HEK293 (cell line): ENCODE data around the gene TOMM6.
A peak's percentile ranks its signal among the peaks of the same experiment; 100 is the strongest.

Experiments
- GLI2 ChIP-seq: fragments of 450-650 bp; formaldehyde crosslinking; IDR thresholded peaks from 2 replicates; pipeline ENCODE4; 2017; ENCODE audit warnings: missing biosample characterization, missing genetic modification characterization, low read depth, borderline replicate concordance
- HOXA7 ChIP-seq: sonication (generic); formaldehyde crosslinking; IDR thresholded peaks from 2 replicates; pipeline ENCODE4 v1.8.1; 2022; ENCODE audit warnings: missing genetic modification reagents, borderline replicate concordance
- HOXC10 ChIP-seq: sonication (generic); formaldehyde crosslinking; IDR thresholded peaks from 2 replicates; pipeline ENCODE4 v1.8.1; 2023; ENCODE audit warnings: mild to moderate bottlenecking, missing genetic modification reagents
- KLF1 ChIP-seq: fragments of 450-650 bp; formaldehyde crosslinking; IDR thresholded peaks from 2 replicates; pipeline ENCODE4 v1.5.1; 2016; ENCODE audit warnings: missing biosample characterization, missing genetic modification characterization
- KLF17 ChIP-seq: fragments of 450-650 bp; formaldehyde crosslinking; IDR thresholded peaks from 2 replicates; pipeline ENCODE4 v1.5.1; 2016; ENCODE audit warnings: missing biosample characterization, missing genetic modification characterization
- KLF9 ChIP-seq: fragments of 450-650 bp; formaldehyde crosslinking; IDR thresholded peaks from 2 replicates; pipeline ENCODE4 v1.5.1; 2016; ENCODE audit warnings: missing biosample characterization, missing genetic modification characterization, low read depth
- MZF1 ChIP-seq: fragments of 450-650 bp; formaldehyde crosslinking; IDR thresholded peaks from 2 replicates; pipeline ENCODE4 v1.5.1; 2017; ENCODE audit warnings: missing biosample characterization, missing genetic modification characterization, borderline replicate concordance
- OSR2 ChIP-seq: fragments of 450-650 bp; formaldehyde crosslinking; IDR thresholded peaks from 2 replicates; pipeline ENCODE4 v1.5.1; 2016; ENCODE audit warnings: missing biosample characterization, missing genetic modification characterization
- PRDM1 ChIP-seq: fragments of 450-650 bp; formaldehyde crosslinking; IDR thresholded peaks from 2 replicates; pipeline ENCODE4; 2016; ENCODE audit warnings: missing biosample characterization, missing genetic modification characterization
- TCF7L2 ChIP-seq: IDR thresholded peaks from 2 replicates; pipeline ENCODE4 v1.6.1; 2011; ENCODE audit warnings: low read depth, mild to moderate bottlenecking, inconsistent platforms, low read length, moderate library complexity, borderline replicate concordance
- ZBTB7A ChIP-seq: fragments of 450-650 bp; formaldehyde crosslinking; IDR thresholded peaks from 2 replicates; pipeline ENCODE4 v1.5.1; 2016; ENCODE audit warnings: low read depth, missing biosample characterization, missing genetic modification characterization
- ZIC2 ChIP-seq: fragments of 450-650 bp; formaldehyde crosslinking; IDR thresholded peaks from 2 replicates; pipeline ENCODE4 v1.5.1; 2016; ENCODE audit warnings: missing biosample characterization, missing genetic modification characterization
- ZNF114 ChIP-seq: fragments of 450-650 bp; formaldehyde crosslinking; IDR thresholded peaks from 2 replicates; pipeline ENCODE4 v1.5.0; 2017; ENCODE audit warnings: missing biosample characterization, missing genetic modification characterization
- ZNF138 ChIP-seq: fragments of 450-650 bp; formaldehyde crosslinking; IDR thresholded peaks from 2 replicates; pipeline ENCODE4 v1.5.1; 2016; ENCODE audit warnings: missing biosample characterization, missing genetic modification characterization, borderline replicate concordance
- ZNF16 ChIP-seq: fragments of 450-650 bp; formaldehyde crosslinking; IDR thresholded peaks from 2 replicates; pipeline ENCODE4 v1.5.1; 2016; ENCODE audit warnings: low read depth, missing biosample characterization, missing genetic modification characterization
- ZNF169 ChIP-seq: fragments of 450-650 bp; formaldehyde crosslinking; IDR thresholded peaks from 2 replicates; pipeline ENCODE4 v1.5.1; 2016; ENCODE audit warnings: missing biosample characterization, missing genetic modification characterization
- ZNF23 ChIP-seq: fragments of 450-650 bp; formaldehyde crosslinking; IDR thresholded peaks from 2 replicates; pipeline ENCODE4 v1.5.1; 2016; ENCODE audit warnings: missing biosample characterization, missing genetic modification characterization, borderline replicate concordance
- ZNF354C ChIP-seq: fragments of 450-650 bp; formaldehyde crosslinking; IDR thresholded peaks from 2 replicates; pipeline ENCODE4 v1.5.1; 2016; ENCODE audit warnings: missing biosample characterization, missing genetic modification characterization, low read depth, borderline replicate concordance
- ZNF530 ChIP-seq: fragments of 450-650 bp; formaldehyde crosslinking; IDR thresholded peaks from 2 replicates; pipeline ENCODE4 v1.5.1; 2016; ENCODE audit warnings: low read depth, missing biosample characterization, missing genetic modification characterization
- ZNF548 ChIP-seq: fragments of 450-650 bp; formaldehyde crosslinking; IDR thresholded peaks from 2 replicates; pipeline ENCODE4 v1.5.1; 2016; ENCODE audit warnings: missing biosample characterization, missing genetic modification characterization
- ZNF610 ChIP-seq: fragments of 450-650 bp; formaldehyde crosslinking; IDR thresholded peaks from 2 replicates; pipeline ENCODE4 v1.5.1; 2016; ENCODE audit warnings: missing biosample characterization, missing genetic modification characterization, borderline replicate concordance
- ZNF660 ChIP-seq: fragments of 450-650 bp; IDR thresholded peaks from 2 replicates; pipeline ENCODE4 v1.5.1; 2018; ENCODE audit warnings: missing biosample characterization, mild to moderate bottlenecking, missing genetic modification characterization
- ZNF791 ChIP-seq: fragments of 450-650 bp; formaldehyde crosslinking; IDR thresholded peaks from 2 replicates; pipeline ENCODE4 v1.5.1; 2016; ENCODE audit warnings: missing biosample characterization, missing genetic modification characterization
- TF ChIP-seq, protein P1 (sequence below): fragments of 450-650 bp; formaldehyde crosslinking; IDR thresholded peaks from 2 replicates; pipeline ENCODE4 v1.5.1; 2016; ENCODE audit warnings: missing biosample characterization, missing genetic modification characterization
- TF ChIP-seq, protein P2 (sequence below): IDR thresholded peaks from 2 replicates; pipeline ENCODE4 v1.6.1; 2011; ENCODE audit warnings: mild to moderate bottlenecking, low read depth, low read length, borderline replicate concordance
- TF ChIP-seq, protein P3 (sequence below): fragments of 450-650 bp; formaldehyde crosslinking; IDR thresholded peaks from 2 replicates; pipeline ENCODE4 v1.5.1; 2017; ENCODE audit warnings: missing biosample characterization, missing genetic modification characterization
- TF ChIP-seq, protein P4 (sequence below): fragments of 450-650 bp; formaldehyde crosslinking; IDR thresholded peaks from 2 replicates; pipeline ENCODE4 v1.5.1; 2016; ENCODE audit warnings: missing biosample characterization, missing genetic modification characterization
- TF ChIP-seq, protein P5 (sequence below): fragments of 450-650 bp; formaldehyde crosslinking; IDR thresholded peaks from 2 replicates; pipeline ENCODE4 v1.5.1; 2016; ENCODE audit warnings: missing biosample characterization, missing genetic modification characterization

The TOMM6 gene

DNA sequence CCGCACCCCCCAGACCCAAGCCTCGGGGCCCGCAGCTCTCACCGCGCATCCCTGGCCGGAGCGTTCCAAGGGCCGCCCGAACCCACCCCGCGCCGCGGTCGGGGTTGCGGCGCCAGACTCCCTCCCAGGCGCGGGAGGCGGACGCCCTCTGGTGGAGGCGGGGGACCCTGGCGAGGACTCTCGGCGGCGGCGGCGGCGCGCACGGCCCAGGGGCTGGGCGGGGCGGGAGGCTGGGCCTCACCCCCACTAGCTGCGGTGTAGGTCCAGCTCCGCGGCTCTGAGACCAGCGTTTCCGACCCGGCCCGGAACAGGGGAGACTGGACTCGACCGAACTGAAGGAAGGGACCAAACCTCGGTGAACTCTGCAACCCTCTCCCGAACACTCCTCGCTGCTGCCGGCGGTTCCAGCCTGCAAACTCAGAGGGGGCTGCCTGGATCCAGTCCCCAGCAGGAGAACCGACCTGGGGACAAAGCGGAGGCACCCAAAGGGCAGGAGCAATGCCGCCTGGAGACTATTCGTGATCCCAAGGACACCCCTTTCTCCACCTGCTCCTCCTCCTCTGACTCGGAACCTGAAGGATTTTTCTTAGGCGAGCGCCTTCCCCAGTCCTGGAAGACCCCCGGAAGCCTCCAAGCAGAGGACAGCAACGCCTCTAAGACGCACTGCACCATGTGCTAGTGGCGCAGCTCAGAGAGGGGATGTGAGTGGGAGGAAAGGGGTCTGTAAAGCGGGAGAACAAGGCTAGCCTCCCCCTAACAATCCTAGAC is 859 bp upstream of the TOMM6 start (continued):
- TF ChIP-seq, protein P1, sequence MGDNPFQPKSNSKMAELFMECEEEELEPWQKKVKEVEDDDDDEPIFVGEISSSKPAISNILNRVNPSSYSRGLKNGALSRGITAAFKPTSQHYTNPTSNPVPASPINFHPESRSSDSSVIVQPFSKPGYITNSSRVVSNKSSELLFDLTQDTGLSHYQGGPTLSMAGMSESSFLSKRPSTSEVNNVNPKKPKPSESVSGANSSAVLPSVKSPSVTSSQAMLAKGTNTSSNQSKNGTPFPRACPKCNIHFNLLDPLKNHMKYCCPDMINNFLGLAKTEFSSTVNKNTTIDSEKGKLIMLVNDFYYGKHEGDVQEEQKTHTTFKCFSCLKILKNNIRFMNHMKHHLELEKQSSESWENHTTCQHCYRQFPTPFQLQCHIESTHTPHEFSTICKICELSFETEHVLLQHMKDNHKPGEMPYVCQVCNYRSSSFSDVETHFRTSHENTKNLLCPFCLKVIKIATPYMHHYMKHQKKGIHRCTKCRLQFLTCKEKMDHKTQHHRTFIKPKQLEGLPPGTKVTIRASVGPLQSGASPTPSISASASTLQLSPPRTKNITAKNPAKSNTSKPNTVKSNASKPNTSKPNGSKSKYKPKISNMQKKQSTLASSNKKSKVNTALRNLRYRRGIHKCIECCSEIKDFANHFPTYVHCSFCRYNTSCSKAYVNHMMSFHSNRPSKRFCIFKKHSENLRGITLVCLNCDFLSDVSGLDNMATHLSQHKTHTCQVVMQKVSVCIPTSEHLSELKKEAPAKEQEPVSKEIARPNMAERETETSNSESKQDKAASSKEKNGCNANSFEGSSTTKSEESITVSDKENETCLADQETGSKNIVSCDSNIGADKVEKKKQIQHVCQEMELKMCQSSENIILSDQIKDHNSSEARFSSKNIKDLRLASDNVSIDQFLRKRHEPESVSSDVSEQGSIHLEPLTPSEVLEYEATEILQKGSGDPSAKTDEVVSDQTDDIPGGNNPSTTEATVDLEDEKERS (tag by site-specific recombination): no peak
- TF ChIP-seq ZNF138 (tag by site-specific recombination) (no peak), ZNF548 (tag by site-specific recombination) (no peak), ZNF114 (tag by site-specific recombination) (no peak), ZIC2 (tag by site-specific recombination) (0 out of 2 replicates have a peak, but pooled peaks have one; percentile 17), MZF1 (tag by site-specific recombination) (no peak), ZNF791 (tag by site-specific recombination) (no peak), ZNF23 (tag by site-specific recombination) (no peak), ZBTB7A (no peak), ZNF169 (tag by site-specific recombination) (no peak), HOXA7 (CRISPR knock-in tag) (no peak), ZNF530 (no peak), ZNF16 (tag by site-specific recombination) (no peak), ZNF354C (tag by site-specific recombination) (no peak), OSR2 (tag by site-specific recombination) (no peak), PRDM1 (tag by site-specific recombination) (no peak), HOXC10 (CRISPR knock-in tag) (0 out of 2 replicates have a peak, but pooled peaks have one; percentile 90), GLI2 (no peak), KLF9 (tag by site-specific recombination) (peak; percentile 89), TCF7L2 (no peak), ZNF610 (no peak), KLF1 (tag by site-specific recombination) (peak; percentile 63), KLF17 (tag by site-specific recombination) (no peak; the same call in 1 of the 2 replicates), ZNF660 (tag by site-specific recombination) (peak; percentile 84)
- TF ChIP-seq, protein P2, sequence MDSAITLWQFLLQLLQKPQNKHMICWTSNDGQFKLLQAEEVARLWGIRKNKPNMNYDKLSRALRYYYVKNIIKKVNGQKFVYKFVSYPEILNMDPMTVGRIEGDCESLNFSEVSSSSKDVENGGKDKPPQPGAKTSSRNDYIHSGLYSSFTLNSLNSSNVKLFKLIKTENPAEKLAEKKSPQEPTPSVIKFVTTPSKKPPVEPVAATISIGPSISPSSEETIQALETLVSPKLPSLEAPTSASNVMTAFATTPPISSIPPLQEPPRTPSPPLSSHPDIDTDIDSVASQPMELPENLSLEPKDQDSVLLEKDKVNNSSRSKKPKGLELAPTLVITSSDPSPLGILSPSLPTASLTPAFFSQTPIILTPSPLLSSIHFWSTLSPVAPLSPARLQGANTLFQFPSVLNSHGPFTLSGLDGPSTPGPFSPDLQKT: no peak
- TF ChIP-seq, protein P3, sequence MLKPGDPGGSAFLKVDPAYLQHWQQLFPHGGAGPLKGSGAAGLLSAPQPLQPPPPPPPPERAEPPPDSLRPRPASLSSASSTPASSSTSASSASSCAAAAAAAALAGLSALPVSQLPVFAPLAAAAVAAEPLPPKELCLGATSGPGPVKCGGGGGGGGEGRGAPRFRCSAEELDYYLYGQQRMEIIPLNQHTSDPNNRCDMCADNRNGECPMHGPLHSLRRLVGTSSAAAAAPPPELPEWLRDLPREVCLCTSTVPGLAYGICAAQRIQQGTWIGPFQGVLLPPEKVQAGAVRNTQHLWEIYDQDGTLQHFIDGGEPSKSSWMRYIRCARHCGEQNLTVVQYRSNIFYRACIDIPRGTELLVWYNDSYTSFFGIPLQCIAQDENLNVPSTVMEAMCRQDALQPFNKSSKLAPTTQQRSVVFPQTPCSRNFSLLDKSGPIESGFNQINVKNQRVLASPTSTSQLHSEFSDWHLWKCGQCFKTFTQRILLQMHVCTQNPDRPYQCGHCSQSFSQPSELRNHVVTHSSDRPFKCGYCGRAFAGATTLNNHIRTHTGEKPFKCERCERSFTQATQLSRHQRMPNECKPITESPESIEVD (tag by site-specific recombination): no peak
- TF ChIP-seq, protein P4, sequence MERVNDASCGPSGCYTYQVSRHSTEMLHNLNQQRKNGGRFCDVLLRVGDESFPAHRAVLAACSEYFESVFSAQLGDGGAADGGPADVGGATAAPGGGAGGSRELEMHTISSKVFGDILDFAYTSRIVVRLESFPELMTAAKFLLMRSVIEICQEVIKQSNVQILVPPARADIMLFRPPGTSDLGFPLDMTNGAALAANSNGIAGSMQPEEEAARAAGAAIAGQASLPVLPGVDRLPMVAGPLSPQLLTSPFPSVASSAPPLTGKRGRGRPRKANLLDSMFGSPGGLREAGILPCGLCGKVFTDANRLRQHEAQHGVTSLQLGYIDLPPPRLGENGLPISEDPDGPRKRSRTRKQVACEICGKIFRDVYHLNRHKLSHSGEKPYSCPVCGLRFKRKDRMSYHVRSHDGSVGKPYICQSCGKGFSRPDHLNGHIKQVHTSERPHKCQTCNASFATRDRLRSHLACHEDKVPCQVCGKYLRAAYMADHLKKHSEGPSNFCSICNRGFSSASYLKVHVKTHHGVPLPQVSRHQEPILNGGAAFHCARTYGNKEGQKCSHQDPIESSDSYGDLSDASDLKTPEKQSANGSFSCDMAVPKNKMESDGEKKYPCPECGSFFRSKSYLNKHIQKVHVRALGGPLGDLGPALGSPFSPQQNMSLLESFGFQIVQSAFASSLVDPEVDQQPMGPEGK: peak; percentile 36; the same call in 1 of the 2 replicates
- TF ChIP-seq, protein P5, sequence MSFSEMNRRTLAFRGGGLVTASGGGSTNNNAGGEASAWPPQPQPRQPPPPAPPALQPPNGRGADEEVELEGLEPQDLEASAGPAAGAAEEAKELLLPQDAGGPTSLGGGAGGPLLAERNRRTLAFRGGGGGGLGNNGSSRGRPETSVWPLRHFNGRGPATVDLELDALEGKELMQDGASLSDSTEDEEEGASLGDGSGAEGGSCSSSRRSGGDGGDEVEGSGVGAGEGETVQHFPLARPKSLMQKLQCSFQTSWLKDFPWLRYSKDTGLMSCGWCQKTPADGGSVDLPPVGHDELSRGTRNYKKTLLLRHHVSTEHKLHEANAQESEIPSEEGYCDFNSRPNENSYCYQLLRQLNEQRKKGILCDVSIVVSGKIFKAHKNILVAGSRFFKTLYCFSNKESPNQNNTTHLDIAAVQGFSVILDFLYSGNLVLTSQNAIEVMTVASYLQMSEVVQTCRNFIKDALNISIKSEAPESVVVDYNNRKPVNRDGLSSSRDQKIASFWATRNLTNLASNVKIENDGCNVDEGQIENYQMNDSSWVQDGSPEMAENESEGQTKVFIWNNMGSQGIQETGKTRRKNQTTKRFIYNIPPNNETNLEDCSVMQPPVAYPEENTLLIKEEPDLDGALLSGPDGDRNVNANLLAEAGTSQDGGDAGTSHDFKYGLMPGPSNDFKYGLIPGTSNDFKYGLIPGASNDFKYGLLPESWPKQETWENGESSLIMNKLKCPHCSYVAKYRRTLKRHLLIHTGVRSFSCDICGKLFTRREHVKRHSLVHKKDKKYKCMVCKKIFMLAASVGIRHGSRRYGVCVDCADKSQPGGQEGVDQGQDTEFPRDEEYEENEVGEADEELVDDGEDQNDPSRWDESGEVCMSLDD (tag by site-specific recombination): no peak
